ENCODE measurements around the gene LRRC46.

LRRC46 gene

DNA sequence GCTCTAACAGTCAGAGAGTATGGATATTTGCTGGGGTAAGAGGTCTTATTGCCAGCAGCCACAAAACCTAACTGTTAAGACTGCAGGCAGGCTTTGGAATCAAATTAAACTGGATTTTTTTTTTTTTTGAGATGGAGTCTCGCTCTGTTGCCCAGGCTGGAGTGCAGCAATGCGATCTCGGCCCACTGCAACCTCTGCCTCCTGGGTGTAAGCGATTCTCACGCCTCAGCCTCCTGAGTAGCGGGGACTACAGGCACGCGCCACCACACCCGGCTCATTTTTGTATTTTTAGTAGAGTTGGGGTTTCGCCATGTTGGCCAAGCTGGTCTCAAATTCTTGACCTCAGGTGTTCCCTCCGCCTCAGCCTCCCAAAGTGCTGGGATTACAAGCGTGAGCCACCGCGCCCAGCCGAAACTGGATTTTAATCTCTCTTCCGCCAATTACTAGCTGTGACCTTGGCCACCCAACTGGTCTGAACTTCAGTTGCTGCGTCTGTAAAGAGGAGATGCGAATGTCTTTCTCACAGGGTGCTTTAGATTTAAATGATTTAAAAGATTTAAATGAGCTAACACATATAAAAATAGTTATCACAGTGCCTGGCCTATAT lies 971 bp upstream of the LRRC46 start:
- no peak for TF ChIP-seq ZC3H10 (CRISPR knock-in tag; IDR thresholded peaks at IDR 0.05)
- TF ChIP-seq ESRRG (CRISPR knock-in tag; IDR thresholded peaks at IDR 0.05), result 0 out of 2 replicates have a peak, but pooled peaks have one; percentile 38
- TF ChIP-seq, protein P1, sequence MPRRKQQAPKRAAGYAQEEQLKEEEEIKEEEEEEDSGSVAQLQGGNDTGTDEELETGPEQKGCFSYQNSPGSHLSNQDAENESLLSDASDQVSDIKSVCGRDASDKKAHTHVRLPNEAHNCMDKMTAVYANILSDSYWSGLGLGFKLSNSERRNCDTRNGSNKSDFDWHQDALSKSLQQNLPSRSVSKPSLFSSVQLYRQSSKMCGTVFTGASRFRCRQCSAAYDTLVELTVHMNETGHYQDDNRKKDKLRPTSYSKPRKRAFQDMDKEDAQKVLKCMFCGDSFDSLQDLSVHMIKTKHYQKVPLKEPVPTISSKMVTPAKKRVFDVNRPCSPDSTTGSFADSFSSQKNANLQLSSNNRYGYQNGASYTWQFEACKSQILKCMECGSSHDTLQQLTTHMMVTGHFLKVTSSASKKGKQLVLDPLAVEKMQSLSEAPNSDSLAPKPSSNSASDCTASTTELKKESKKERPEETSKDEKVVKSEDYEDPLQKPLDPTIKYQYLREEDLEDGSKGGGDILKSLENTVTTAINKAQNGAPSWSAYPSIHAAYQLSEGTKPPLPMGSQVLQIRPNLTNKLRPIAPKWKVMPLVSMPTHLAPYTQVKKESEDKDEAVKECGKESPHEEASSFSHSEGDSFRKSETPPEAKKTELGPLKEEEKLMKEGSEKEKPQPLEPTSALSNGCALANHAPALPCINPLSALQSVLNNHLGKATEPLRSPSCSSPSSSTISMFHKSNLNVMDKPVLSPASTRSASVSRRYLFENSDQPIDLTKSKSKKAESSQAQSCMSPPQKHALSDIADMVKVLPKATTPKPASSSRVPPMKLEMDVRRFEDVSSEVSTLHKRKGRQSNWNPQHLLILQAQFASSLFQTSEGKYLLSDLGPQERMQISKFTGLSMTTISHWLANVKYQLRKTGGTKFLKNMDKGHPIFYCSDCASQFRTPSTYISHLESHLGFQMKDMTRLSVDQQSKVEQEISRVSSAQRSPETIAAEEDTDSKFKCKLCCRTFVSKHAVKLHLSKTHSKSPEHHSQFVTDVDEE (CRISPR knock-in tag; IDR thresholded peaks at IDR 0.05), result no peak
- TF ChIP-seq PPARA (CRISPR knock-in tag; IDR thresholded peaks at IDR 0.05; ENCODE audit: borderline replicate concordance), result no peak
- no peak for ATAC-seq

GRCh38 chr17:47831934-47832327 lies 461 bp downstream of the LRRC46 start:
- peak; percentile 41 for ATAC-seq
- TF ChIP-seq ZNF565 (CRISPR knock-in tag; conservative IDR thresholded peaks at IDR 0.05; ENCODE audit: low read depth), result no peak
- no peak for TF ChIP-seq ZFP3 (CRISPR knock-in tag; IDR thresholded peaks at IDR 0.05)
- TF ChIP-seq, protein P2, sequence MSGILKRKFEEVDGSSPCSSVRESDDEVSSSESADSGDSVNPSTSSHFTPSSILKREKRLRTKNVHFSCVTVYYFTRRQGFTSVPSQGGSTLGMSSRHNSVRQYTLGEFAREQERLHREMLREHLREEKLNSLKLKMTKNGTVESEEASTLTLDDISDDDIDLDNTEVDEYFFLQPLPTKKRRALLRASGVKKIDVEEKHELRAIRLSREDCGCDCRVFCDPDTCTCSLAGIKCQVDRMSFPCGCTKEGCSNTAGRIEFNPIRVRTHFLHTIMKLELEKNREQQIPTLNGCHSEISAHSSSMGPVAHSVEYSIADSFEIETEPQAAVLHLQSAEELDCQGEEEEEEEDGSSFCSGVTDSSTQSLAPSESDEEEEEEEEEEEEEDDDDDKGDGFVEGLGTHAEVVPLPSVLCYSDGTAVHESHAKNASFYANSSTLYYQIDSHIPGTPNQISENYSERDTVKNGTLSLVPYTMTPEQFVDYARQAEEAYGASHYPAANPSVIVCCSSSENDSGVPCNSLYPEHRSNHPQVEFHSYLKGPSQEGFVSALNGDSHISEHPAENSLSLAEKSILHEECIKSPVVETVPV (CRISPR knock-in tag; IDR thresholded peaks at IDR 0.05), result no peak
- TF ChIP-seq TCF4 (CRISPR knock-in tag; IDR thresholded peaks at IDR 0.05; ENCODE audit: borderline replicate concordance), result no peak
- TF ChIP-seq GLIS3 (CRISPR knock-in tag; IDR thresholded peaks at IDR 0.05), result no peak
- no peak for TF ChIP-seq ZFP30 (CRISPR knock-in tag; IDR thresholded peaks at IDR 0.05)
- no peak for TF ChIP-seq PPARA (CRISPR knock-in tag; IDR thresholded peaks at IDR 0.05; ENCODE audit: borderline replicate concordance)
- no peak for TF ChIP-seq ESRRG (CRISPR knock-in tag; IDR thresholded peaks at IDR 0.05)
- TF ChIP-seq ISL1 (CRISPR knock-in tag; IDR thresholded peaks at IDR 0.05), result no peak
- TF ChIP-seq, protein P1 (CRISPR knock-in tag; IDR thresholded peaks at IDR 0.05), result no peak
- TF ChIP-seq SNAI2 (CRISPR knock-in tag; IDR thresholded peaks at IDR 0.05), result no peak
- no peak for TF ChIP-seq BACH2 (CRISPR knock-in tag; IDR thresholded peaks at IDR 0.05; ENCODE audit: borderline replicate concordance)
- no peak for TF ChIP-seq ZNF70 (CRISPR knock-in tag; IDR thresholded peaks at IDR 0.05)
- no peak for TF ChIP-seq OSR1 (CRISPR knock-in tag; IDR thresholded peaks at IDR 0.05)
- TF ChIP-seq ARNTL (CRISPR knock-in tag; IDR thresholded peaks at IDR 0.05; ENCODE audit: borderline replicate concordance, low read depth), result no peak
- TF ChIP-seq CSDC2 (CRISPR knock-in tag; IDR thresholded peaks at IDR 0.05), result no peak

- no peak for ATAC-seq
- TF ChIP-seq CREB5 (CRISPR knock-in tag; IDR thresholded peaks at IDR 0.05; ENCODE audit: low read depth), result no peak
- TF ChIP-seq ZNF8 (CRISPR knock-in tag; IDR thresholded peaks at IDR 0.05), result no peak
- no peak for TF ChIP-seq BACH2 (CRISPR knock-in tag; IDR thresholded peaks at IDR 0.05; ENCODE audit: borderline replicate concordance)
- no peak for TF ChIP-seq SNAI2 (CRISPR knock-in tag; IDR thresholded peaks at IDR 0.05)
- no peak for TF ChIP-seq ZFP3 (CRISPR knock-in tag; IDR thresholded peaks at IDR 0.05)
- TF ChIP-seq ESRRG (CRISPR knock-in tag; IDR thresholded peaks at IDR 0.05), result no peak
- no peak for TF ChIP-seq ARNTL (CRISPR knock-in tag; IDR thresholded peaks at IDR 0.05; ENCODE audit: borderline replicate concordance, low read depth)
- TF ChIP-seq ZC3H10 (CRISPR knock-in tag; IDR thresholded peaks at IDR 0.05), result no peak
- no peak for TF ChIP-seq CSDC2 (CRISPR knock-in tag; IDR thresholded peaks at IDR 0.05)
- no peak for TF ChIP-seq TOX (CRISPR knock-in tag; IDR thresholded peaks at IDR 0.05; ENCODE audit: borderline replicate concordance)
- TF ChIP-seq ZFP30 (CRISPR knock-in tag; IDR thresholded peaks at IDR 0.05), result no peak
- TF ChIP-seq TCF4 (CRISPR knock-in tag; IDR thresholded peaks at IDR 0.05; ENCODE audit: borderline replicate concordance), result no peak
- no peak for TF ChIP-seq POU6F1 (CRISPR knock-in tag; IDR thresholded peaks at IDR 0.05; ENCODE audit: borderline replicate concordance, low read depth)
These were observed 3.3 kb downstream of the LRRC46 start for GRCh38 chr17:47834756-47835155.
